ENCODE results near the gene TRAIP.

GRCh38 chr3:49903451-49904424 lies 47.4 kb upstream of the TRAIP start, which contains the start of gene MST1R:
- TF ChIP-seq CTCF (tag by site-specific recombination; IDR thresholded peaks at IDR 0.05) = no peak
- no peak for TF ChIP-seq ZNF510 (tag by site-specific recombination; IDR thresholded peaks at IDR 0.05; ENCODE audit: insufficient replicate concordance)
- no peak for TF ChIP-seq ZNF549 (tag by site-specific recombination; IDR thresholded peaks at IDR 0.05)
- TF ChIP-seq ZNF202 (tag by site-specific recombination; IDR thresholded peaks at IDR 0.05; ENCODE audit: borderline replicate concordance) = no peak
- TF ChIP-seq ZNF785 (tag by site-specific recombination; IDR thresholded peaks at IDR 0.05) = no peak
- TF ChIP-seq ZNF18 (tag by site-specific recombination; IDR thresholded peaks at IDR 0.05) = no peak
- TF ChIP-seq PATZ1 (tag by site-specific recombination; IDR thresholded peaks at IDR 0.05) = no peak
- TF ChIP-seq SALL2 (tag by site-specific recombination; IDR thresholded peaks at IDR 0.05; ENCODE audit: borderline replicate concordance) = no peak
- TF ChIP-seq ZNF639 (tag by site-specific recombination; IDR thresholded peaks at IDR 0.05) = no peak
- TF ChIP-seq YY1 (tag by site-specific recombination; IDR thresholded peaks at IDR 0.05) = no peak
- TF ChIP-seq ZFP41 (tag by site-specific recombination; IDR thresholded peaks at IDR 0.05; ENCODE audit: borderline replicate concordance) = no peak
- no peak for TF ChIP-seq ZNF561 (tag by site-specific recombination; IDR thresholded peaks at IDR 0.05; ENCODE audit: borderline replicate concordance)
